Measurements from ENCODE around the gene RSPRY1. TPM values are rescaled to one million over a fixed set of nuclear protein-coding genes. Genes with fewer than 3 reads are reported as not detected.

The RSPRY1 gene
- 47.6 and 64.1 TPM in 2 replicates for total RNA-seq

GRCh38 chr16:57185945-57186871 lies at the start of gene RSPRY1, which contains the start of gene PSME3IP1:
Gene RSPRY1 (plus strand): TSS chr16:57186329. CDS start chr16:57204659, 18,330 bp downstream.
Gene PSME3IP1 (minus strand): TSS chr16:57186039. CDS start chr16:57173854, 12,185 bp downstream.

GRCh38 chr16:57244767-57245471 lies 58.8 kb downstream of the RSPRY1 start, which contains the start of gene ARL2BP:
Gene ARL2BP (plus strand): TSS chr16:57245259. CDS start chr16:57245368, 109 bp downstream.

GRCh38 chr16:57284209-57284951 lies 98.3 kb downstream of the RSPRY1 start, which contains the start of gene PLLP:
Gene PLLP (minus strand): TSS chr16:57284672. CDS start chr16:57284540, 132 bp downstream.

Other genes with a start within 250 kb of the RSPRY1 start
- gene CETP, start 224.4 kb upstream of the RSPRY1 start, total RNA-seq, result 0.19 and 0.90 TPM in 2 replicates
- gene NLRC5, start 196.8 kb upstream of the RSPRY1 start, total RNA-seq, result 13.5 and 21.5 TPM in 2 replicates
- 54.9 and 63.0 TPM in 2 replicates for gene CPNE2, start 93.7 kb upstream of the RSPRY1 start, total RNA-seq
- gene PSME3IP1, start 290 bp upstream of the RSPRY1 start, total RNA-seq, result 59.7 and 77.9 TPM in 2 replicates
- gene ARL2BP, start 58.9 kb downstream of the RSPRY1 start, total RNA-seq, result 52.5 and 72.0 TPM in 2 replicates
- 2.8 and 7.4 TPM in 2 replicates for gene PLLP, start 98.3 kb downstream of the RSPRY1 start, total RNA-seq
- not detected in 2 replicates for gene CCL22, start 172.5 kb downstream of the RSPRY1 start, total RNA-seq
- 2.2 and 5.8 TPM in 2 replicates for gene CX3CL1, start 186.2 kb downstream of the RSPRY1 start, total RNA-seq
- gene CCL17, start 218.4 kb downstream of the RSPRY1 start, total RNA-seq, result not detected in 2 replicates